Measurements from ENCODE around the gene MTTP. TPM values are rescaled to one million over a fixed set of nuclear protein-coding genes. Genes with fewer than 3 reads are reported as not detected.

The MTTP gene
- total and polyA plus RNA-seq, 8 donors: 0.21 to 1.2 (median 0.66) TPM

- Histone ChIP-seq H3K9me3 (no peaks in the 10 kb centered on the region), H3K4me1 (no peaks in the 10 kb centered on the region), H3K27ac (no peak overlapping the region), H3K4me3 (no peak overlapping the region), H3K27me3 (no peaks in the 10 kb centered on the region), H3K36me3 (no peaks in the 10 kb centered on the region)
- no peak for DNase-seq
- TF ChIP-seq, protein P1, sequence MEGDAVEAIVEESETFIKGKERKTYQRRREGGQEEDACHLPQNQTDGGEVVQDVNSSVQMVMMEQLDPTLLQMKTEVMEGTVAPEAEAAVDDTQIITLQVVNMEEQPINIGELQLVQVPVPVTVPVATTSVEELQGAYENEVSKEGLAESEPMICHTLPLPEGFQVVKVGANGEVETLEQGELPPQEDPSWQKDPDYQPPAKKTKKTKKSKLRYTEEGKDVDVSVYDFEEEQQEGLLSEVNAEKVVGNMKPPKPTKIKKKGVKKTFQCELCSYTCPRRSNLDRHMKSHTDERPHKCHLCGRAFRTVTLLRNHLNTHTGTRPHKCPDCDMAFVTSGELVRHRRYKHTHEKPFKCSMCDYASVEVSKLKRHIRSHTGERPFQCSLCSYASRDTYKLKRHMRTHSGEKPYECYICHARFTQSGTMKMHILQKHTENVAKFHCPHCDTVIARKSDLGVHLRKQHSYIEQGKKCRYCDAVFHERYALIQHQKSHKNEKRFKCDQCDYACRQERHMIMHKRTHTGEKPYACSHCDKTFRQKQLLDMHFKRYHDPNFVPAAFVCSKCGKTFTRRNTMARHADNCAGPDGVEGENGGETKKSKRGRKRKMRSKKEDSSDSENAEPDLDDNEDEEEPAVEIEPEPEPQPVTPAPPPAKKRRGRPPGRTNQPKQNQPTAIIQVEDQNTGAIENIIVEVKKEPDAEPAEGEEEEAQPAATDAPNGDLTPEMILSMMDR (IDR thresholded peaks at IDR 0.05): no peak
- intact Hi-C loops (cut with DNase I): no loop called here
- no peak for ATAC-seq
These were observed 70.4 kb downstream of the MTTP start for GRCh38 chr4:99645036-99645435.

GRCh38 chr4:99645638-99646037 is 71.0 kb downstream of the MTTP start:
- intact Hi-C loops (cut with DNase I): no loop called here
- ATAC-seq (no peak), DNase-seq (no peak)
- Histone ChIP-seq H3K27ac (no peak overlapping the region), H3K4me1 (no peaks in the 10 kb centered on the region), H3K27me3 (no peaks in the 10 kb centered on the region), H3K4me3 (no peak overlapping the region), H3K9me3 (no peaks in the 10 kb centered on the region), H3K36me3 (no peaks in the 10 kb centered on the region)
- TF ChIP-seq, protein P1 (IDR thresholded peaks at IDR 0.05): no peak

DNA sequence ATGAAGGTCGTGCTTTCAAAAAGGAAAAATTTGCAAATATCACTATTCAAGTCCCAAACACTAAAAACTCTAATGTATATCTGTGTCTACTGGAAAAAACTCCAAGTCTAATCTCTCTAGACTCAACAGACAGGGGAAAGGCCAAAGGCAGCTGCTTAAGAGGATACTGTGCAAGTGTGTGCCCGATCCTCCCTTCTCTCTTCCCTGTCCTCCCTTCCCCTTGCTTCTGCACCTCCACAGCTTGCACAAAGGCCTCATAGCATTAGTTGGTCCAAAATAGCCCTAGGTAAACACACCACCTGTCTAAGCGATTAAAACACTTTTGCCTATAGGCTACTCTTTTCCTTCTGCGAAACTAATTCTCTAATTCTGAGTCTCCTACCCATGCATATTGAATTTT is 72.4 kb downstream of the MTTP start:
- H3K36me3 ChIP-seq: no peaks in the 10 kb centered on the region
- DNase-seq: no peak
- TF ChIP-seq, protein P1 (IDR thresholded peaks at IDR 0.05): no peak

GRCh38 chr4:99648321-99648720 is 73.7 kb downstream of the MTTP start:
- no peak for DNase-seq
- no peak for ATAC-seq
- Histone ChIP-seq H3K27ac (no peak overlapping the region), H3K36me3 (no peaks in the 10 kb centered on the region), H3K4me3 (no peak overlapping the region), H3K4me1 (no peaks in the 10 kb centered on the region), H3K27me3 (no peaks in the 10 kb centered on the region), H3K9me3 (peaks cover 0 to 5% of the 10 kb centered on the region in 2 donors)
- TF ChIP-seq, protein P1 (IDR thresholded peaks at IDR 0.05): no peak
- intact Hi-C loops (cut with DNase I): no loop called here

More for the DNA sequence above, 72.4 kb downstream of the MTTP start:
- H3K27me3 ChIP-seq: no peaks in the 10 kb centered on the region
- intact Hi-C loops (cut with DNase I): no loop called here
- peaks cover 0 to 2% of the 10 kb centered on the region in 2 donors for H3K9me3 ChIP-seq
- H3K27ac ChIP-seq: no peak overlapping the region
- H3K4me3 ChIP-seq: no peak overlapping the region
- H3K4me1 ChIP-seq: no peaks in the 10 kb centered on the region
- no peak for ATAC-seq

DNA sequence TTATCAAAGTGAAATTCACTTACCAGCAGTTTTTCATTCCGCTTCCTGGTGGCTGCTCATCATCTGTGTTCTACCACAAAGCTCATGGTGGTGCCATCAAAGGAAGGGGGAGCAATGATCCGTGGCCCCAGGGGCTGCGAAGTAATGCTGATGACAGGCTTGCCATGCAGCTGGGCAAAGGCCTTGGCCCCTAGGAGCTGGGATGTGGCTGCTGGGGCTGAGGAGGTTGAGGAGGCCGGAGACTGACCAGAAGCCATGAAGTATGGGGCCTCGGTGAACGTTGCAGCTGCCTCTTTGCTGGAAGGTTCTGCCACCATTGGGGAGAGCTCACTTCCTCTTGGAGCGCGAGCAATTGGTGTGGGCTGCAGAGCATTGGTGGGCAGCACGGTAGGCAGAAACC is 74.6 kb downstream of the MTTP start:
- intact Hi-C loops (cut with DNase I): no loop called here
- TF ChIP-seq, protein P1 (IDR thresholded peaks at IDR 0.05): no peak
- ATAC-seq (no peak), DNase-seq (no peak)
- peaks cover 0 to 7% of the 10 kb centered on the region in 2 donors for H3K9me3 ChIP-seq
- H3K27me3 ChIP-seq: no peaks in the 10 kb centered on the region
- H3K4me1 ChIP-seq: no peaks in the 10 kb centered on the region
- H3K4me3 ChIP-seq: no peak overlapping the region
- H3K36me3 ChIP-seq: no peaks in the 10 kb centered on the region
- H3K27ac ChIP-seq: no peak overlapping the region

Measured in left lung (tissue), 10 donors.